Keratinocyte (primary cell): ENCODE results near the gene NDUFAF2.
"Not testable (repeated sequence)": the region's sequence is repeated elsewhere in the genome, so short reads cannot be mapped to it uniquely, and the experiment has no call there.

Experiments used
- EZH2 ChIP-seq: IDR thresholded peaks from one replicate; pipeline ENCODE4 v1.6.1; 2012; ENCODE audit warnings: inconsistent platforms, mild to moderate bottlenecking, low read length, moderate library complexity
- TF ChIP-seq, protein P1 (sequence below), 3 experiments: IDR thresholded peaks in 1 of 3; conservative IDR thresholded peaks in 1 of 3; optimal IDR thresholded peaks in 1 of 3; 2 replicates in 2 of 3; 3 replicates in 1 of 3; pipeline versions ENCODE3 to v1.5.1; 2011; ENCODE audit warnings: low read length in 3 of 3, mild to moderate bottlenecking in 3 of 3, moderate library complexity in 2 of 3, control low read depth in 1 of 3, inconsistent platforms in 1 of 3; ENCODE audit not compliant: insufficient read depth in 2 of 3; ENCODE audit errors: extremely low read depth in 1 of 3

DNA sequence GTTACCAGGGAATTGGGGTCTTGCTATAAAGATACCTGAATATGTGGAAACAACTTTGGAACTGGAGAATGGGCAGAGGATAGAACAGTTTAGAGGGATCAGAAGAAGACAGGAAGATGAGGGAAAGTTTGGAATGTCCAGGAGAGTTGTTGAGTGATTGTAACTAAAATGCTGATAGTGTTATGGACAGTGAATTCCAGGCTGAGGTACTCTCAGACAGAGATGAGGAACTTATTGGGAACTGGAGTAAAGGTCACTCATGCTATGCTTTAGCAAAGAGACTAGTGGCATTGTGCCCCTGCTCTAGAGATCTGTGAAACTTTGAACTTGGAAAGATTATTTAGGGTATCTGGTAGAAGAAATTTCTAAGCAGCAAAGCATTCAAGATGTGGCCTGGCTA lies 242.3 kb downstream of the NDUFAF2 start:
- TF ChIP-seq, protein P1, sequence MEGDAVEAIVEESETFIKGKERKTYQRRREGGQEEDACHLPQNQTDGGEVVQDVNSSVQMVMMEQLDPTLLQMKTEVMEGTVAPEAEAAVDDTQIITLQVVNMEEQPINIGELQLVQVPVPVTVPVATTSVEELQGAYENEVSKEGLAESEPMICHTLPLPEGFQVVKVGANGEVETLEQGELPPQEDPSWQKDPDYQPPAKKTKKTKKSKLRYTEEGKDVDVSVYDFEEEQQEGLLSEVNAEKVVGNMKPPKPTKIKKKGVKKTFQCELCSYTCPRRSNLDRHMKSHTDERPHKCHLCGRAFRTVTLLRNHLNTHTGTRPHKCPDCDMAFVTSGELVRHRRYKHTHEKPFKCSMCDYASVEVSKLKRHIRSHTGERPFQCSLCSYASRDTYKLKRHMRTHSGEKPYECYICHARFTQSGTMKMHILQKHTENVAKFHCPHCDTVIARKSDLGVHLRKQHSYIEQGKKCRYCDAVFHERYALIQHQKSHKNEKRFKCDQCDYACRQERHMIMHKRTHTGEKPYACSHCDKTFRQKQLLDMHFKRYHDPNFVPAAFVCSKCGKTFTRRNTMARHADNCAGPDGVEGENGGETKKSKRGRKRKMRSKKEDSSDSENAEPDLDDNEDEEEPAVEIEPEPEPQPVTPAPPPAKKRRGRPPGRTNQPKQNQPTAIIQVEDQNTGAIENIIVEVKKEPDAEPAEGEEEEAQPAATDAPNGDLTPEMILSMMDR (optimal IDR thresholded peaks at IDR 0.05 in 1 of 3, IDR thresholded peaks at IDR 0.05 in 1 of 3, conservative IDR thresholded peaks at IDR 0.05 in 1 of 3; ENCODE audit: extremely low read depth in 1 of 3, insufficient read depth in 2 of 3, low read length in 3 of 3): not testable (repeated sequence)
- not testable (repeated sequence) for TF ChIP-seq EZH2
